ENCODE results near the gene BSDC1. TPM values are rescaled to one million over a fixed set of nuclear protein-coding genes. Genes with fewer than 3 reads are reported as not detected.
"Not testable (repeated sequence)": the region's sequence is repeated elsewhere in the genome, so short reads cannot be mapped to it uniquely, and the experiment has no call there.

BSDC1 gene
- total RNA-seq, 1 donor from 2014 or later, result 62.8 TPM

DNA sequence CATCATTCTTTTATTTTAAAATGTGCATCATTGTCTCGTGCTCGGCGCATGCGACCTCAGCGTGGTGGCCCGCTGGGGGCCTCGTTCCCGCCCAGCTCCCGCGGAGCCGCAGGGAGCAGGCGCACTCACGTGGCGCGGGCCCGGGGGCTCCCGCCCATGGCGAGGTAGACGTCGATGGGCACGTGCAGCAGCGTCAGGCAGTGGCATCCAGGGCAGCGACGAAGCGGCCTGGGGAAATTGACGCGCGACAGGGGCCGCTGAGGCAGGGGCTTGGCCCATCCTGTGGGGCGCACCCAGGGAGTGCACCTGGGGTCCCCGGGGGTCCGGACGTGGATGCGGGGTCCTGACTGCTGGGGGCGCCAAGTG, 33.0 kb downstream of the BSDC1 start:
- no peak for DNase-seq (ENCODE audit: low read depth)

DNA sequence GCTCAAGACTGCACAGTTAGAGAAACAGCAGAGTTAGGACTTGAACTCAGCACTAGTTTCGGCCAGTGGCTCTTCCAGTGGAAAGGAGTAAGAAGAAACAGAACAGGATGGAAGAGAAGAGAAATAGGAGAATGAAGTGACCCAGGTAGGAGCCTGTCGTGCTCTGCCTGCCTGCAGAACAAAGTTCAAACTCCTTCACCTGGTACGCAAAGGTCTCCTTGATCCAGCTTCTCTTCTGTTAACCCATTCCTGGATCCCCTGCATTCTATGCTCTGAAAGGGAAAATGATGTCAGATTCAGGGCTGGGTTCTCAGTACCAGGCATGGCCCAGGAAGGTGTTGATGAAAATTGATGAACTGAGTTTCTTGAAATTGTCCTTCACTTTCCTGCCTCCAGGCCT, 35.8 kb downstream of the BSDC1 start:
- DNase-seq (ENCODE audit: low read depth), result no peak

DNA sequence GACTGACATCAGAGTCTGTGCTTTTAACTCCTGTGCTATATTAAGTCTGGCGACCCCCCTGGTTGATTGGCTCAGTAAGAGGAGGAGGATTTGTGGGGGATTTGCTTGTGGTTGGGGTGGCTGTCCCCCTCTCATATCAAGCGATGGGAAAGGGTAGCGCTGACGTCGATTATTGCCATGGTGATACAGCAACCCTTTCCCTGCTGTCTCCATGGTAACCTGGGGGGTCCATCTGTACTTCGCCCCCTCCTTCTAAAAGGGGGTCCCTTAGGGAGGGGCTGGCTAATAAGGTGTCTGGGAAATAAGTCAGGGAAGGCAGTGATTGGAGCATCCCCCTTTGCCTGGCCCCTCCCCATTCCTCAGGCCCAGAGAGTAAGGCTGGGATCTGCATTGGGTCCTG, 36.6 kb downstream of the BSDC1 start:
- DNase-seq (ENCODE audit: low read depth), result no peak

DNA sequence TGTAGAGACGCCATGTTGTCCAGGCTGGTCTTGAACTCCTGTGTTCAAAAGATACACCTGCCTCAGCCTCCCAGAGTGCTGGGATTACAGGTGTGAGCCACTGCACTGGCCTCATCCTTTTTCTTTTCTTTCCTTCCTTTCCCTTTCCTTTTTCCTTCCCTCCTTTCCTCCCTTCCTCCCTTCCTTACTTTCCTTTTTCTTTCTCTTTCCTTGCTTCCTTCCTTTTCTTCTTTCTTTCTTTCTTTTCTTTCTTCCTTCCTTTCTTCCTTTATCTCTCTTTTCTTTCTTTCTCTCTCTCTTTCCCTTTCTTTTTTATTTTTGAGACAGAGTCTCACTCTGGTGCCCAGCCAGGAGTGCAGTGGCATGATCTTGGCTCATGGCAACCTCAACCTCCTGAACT, 37.8 kb downstream of the BSDC1 start:
- DNase-seq (ENCODE audit: low read depth), result no peak

DNA sequence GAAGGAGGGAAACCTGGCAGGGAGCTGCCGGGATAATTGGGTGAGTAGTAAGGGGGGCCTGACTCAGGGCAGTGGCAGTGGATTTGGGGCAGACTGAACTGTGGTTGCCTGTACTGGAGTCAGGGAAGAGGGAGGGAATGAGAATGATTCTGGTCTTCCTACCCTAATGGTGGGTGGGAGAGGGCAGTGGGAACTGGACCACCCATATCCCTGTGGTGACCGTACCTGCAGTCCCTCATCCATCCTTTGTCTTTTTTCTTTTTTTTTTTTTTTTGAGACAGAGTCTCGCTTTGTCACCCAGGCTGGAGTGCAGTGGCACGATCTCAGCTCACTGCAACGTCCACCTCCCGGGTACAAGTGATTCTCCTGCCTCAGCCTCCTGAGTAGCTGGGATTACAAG, 38.5 kb downstream of the BSDC1 start:
- DNase-seq (ENCODE audit: low read depth), result not testable (repeated sequence)

DNA sequence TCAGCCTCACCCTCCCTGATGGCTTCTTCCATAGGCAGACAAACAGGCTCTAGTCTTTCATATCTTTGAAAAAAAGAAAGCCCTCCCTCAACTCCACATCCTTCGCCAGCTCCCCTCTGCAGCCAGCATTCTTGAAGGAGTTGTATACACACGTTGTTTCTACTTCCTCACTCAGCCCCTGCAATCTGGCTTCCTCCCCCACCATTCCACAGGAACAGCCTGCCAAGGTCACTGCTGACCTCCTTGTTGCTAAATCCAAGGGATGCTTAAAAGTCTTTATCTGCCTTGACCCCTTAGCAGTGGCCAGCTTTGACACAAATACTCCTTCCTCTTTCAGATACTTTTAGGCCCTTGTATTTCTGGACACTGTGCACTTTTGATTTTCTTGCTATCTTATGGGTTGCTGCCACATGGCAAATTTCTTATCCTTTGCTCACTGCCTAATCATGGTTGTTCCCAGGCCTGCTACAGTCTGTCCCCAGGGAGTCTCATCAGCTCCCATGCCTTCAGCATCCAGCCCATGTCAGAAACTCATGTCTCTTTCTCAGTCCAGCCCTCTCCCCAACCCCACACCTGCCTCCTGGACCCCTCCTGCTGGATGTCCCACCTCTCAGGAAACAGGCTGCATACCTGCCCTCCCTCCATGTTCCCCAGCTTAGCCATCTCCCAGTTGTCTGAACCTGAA, 40.2 kb downstream of the BSDC1 start:
- DNase-seq (ENCODE audit: low read depth), result no peak

DNA sequence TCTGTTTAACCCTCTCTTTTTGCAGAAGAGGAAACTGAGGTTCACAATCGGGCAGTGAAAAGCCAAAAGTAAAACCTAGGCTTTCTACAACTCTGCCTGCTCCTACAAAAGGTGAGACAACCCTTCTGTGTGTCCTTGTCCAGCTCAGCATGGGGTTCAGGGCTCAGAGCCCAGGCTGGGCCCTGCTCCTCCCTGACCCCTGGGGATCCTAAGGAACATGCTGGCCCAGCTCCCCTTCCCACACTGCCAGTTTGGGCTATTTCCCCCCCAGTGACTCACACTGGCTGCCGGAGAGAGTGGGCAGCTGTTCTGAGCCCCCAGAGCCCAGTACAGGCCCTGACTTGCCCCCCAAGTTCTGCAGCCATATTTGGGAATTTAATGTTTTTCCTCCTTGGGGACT, 40.8 kb downstream of the BSDC1 start:
- DNase-seq (ENCODE audit: low read depth), result peak; percentile 21

DNA sequence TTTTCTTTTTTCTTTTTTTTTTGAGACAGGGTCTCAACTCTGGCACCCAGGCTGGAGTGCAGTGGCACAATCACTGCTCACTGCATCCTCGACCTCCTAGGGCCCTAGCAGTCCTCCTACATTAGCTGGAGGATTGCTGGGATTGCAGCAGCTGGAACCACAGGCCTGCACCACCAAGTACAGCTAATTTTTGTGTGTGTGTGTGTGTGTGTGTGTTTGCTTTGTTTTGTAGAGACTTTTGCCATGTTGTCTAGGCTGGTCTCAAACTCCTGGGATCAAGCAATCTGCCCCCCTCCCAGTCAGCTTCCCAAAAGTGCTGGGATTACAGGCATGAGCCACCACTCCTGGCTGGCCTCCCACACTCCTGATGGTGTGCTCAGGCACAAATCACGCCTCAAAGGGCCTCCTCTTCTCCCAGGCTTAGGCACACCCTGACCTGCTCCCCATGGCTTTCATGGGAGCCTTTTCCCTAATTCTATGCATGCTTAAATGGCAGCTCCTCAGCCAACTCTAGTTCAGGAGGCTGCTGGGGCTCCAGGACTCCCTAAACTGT, 41.3 kb downstream of the BSDC1 start:
- DNase-seq (ENCODE audit: low read depth), result peak; percentile 45

DNA sequence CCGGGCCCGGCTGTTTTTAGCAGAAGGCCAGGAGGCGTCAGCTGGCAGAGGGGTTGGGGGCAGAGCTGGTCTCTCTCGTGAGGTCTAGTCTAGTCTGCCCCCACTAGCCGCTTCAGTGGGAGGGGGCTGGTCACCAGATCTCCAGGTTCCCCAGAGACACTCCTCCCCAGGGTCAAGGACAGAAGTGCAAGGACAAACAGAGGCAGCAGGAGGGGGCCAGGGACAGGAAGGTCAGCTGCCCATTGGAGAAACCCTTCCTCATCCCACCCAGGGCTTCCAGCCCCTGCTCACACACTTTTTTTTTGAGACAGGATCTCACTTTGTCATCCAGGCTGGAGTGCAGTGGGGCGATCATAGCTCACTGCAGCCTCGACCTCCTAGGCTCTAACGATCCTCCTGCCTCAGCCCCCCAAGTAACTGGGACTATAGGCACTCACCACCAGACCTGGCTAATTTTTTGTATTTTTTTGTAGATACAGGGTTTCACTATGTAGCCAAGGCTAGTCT, 41.9 kb downstream of the BSDC1 start:
- no peak for DNase-seq (ENCODE audit: low read depth)

DNA sequence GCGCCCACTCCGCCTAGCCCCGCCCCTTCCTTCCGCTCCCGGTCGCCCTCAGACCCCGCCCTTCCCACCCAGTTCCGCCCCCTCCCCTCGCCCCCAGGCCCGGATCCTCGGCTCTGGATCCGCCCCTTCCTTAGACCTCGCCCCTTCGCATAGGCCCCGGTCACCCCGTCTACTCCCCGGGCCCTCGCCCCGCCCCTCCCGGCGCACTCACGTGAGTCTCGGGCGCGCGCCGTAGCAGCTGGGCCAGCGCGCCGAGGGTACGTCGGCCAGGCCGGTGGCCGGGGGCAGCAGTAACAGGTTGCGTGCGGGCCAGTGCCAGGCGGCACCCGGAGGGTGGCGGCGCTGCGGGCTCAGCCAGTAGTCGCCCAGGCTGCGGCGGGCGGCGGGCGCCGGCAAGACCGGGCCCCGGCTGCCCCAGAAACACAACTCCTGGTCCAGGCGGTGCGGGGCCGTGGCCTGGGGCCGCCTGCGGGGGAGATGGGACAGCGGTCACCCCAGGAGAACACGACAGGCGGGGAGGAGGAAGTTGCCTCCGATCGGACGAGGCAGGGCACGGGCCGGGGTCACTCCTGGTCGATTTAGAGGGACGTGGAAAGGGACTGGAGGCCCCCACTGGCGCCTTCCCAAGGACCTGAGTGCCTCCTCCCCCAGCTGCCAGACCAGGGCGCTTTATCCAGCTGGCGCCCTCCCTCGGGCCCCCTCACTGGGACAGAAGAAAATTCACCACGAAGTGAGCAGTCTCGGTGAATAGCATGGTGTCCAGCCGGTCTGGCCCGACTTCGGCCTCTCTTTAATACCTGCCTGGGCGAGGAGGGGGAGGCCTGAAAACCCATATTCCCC, 42.6 kb downstream of the BSDC1 start:
- peak; percentile 97 for DNase-seq (ENCODE audit: low read depth)

DNA sequence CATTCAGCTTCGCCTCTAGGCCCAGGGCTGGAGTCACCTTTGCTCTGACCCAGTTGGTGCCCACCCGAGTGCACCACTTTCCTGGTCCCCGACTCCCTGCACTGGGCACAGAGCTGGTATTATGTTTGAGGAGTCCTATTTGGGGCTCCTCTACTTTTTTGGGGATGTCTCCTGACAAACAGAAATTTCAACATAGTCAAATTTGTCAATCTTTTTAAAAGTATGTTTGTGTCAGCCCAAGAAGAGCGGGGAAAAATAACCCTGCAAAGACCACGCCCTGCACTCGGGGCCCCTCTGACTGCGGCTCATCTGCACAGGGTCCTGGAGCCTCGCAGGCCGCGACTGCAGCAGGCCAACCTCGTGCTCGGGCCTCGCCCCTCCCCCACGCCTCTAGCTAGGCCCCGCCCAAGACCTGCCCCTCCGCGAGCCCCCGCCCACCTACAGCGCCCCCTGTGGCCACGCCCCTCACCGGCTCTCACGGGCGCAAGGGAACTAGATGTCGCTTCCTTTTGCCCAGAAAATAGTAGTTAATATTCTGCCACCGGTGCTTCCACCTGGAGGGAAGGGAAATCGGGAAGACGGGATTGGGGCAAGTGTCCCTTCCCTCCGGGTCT, 43.3 kb downstream of the BSDC1 start:
- no peak for DNase-seq (ENCODE audit: low read depth)

DNA sequence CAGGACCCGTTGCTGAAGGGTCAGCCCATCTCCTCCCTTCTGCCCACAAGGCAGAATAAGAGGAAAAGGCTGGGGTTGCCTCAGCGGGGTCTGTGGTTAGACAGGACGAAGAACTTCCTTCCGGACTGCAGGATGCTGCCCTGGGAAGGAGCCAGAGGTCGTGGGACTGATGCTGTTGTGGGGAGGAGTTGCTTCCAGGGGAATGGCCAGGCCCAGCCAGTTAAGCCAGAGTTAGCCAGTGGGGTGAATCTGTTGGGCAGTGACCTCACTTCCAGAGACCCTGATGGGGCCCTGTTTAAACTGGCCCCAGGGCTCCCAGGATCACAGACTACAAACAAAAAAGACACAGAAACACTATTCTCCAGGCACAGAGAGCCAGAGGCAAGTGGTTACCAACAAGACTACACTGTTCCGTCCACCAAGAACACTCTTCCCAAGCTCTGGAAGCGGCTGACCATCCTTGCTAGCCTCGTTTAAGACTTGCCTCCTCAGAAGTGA, 45.0 kb downstream of the BSDC1 start:
- no peak for DNase-seq (ENCODE audit: low read depth)

DNA sequence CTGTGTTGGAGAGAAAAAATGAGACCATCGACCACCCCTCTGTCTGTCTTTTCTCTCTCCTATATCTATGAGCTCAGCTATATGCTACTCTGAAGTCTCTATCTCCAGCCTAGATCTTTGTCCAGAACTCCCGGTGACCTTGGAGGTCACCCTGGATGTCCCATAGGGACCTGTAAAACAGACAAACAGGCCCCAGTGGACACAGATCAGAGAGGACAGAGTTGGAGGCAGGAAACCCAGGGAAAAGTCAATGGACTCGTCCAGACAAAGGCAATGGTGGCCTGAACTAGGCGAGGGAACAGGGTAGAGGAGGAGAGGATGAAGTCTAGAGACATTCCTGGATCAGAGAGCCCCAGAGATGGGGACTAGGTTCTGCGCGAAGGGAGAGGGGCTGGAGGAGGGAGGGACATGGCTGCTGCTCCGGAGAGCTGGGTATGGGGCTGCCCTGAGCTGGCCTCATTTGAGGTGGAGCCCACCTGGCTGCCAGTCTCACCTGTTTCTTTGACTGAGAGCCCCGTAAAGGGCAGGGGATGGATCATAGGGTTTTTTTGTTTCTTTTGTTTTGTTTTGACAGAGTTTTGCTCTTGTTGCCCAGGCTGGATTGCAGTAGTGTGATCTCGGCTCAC, 47.6 kb downstream of the BSDC1 start:
- no peak for DNase-seq (ENCODE audit: low read depth)

DNA sequence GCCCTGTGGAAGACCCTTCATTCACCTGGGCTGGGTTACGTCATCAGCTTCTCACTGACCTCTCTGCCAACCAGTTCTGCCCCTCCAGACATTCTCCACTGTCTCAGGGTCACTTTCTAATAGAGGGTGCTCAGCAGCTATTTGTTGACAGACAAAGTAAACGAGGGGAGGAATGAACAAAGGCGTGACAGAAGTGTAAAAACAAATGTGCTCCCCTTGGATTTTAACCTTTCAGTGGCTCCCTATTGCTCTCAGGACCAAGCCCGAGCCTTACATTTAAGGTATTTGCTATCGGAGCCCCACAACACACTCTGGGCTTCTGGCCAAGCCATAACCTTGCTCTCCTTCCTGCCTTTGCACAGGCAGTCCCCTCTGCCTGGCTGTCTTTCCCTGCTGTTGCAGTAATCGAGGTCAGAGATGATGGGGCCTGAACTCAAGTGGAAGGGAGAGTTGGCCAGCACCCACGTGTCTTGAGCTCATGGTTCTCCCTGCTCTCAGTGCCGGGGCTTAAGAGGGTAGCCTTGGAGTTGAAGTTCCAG, 48.9 kb downstream of the BSDC1 start:
- no peak for DNase-seq (ENCODE audit: low read depth)

DNA sequence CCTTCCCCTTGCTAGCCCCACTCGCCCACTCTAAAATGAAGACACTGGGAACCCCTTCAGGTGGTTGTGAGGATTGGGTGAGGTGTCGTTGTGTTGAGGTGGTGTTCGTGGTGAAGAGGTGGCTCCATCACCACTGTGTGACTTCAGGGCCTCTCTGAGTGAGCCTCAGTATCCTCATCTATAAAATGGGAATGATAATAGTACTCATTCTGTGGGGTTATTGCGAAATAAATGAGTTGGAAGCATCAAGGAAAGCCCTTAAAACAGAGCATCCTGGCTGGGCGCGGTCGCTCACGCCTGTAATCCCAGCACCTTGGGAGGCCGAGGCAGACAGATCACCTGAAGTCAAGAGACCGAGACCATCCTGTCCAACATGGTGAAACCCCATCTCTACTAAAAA, 51.5 kb downstream of the BSDC1 start:
- no peak for DNase-seq (ENCODE audit: low read depth)

DNA sequence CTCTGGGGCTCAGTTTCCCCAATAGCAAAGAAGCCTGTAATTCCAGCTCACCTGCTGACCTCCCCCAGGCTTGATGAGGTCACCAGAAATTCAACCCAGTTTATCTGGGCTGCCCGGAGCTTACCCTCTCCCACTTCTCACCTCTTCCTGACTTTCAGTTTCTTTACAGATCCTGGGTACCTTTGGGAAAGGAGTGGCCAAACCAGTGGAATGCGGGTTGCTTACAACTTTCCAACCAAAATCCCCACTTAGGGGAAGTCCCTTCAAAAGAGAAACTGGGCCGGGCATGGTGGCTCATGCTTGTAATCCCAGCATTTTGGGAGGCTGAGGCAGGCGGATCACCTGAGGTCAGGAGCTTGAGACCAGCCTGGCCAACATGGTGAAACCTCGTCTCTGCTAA, 52.3 kb downstream of the BSDC1 start:
- DNase-seq (ENCODE audit: low read depth), result no peak

DNA sequence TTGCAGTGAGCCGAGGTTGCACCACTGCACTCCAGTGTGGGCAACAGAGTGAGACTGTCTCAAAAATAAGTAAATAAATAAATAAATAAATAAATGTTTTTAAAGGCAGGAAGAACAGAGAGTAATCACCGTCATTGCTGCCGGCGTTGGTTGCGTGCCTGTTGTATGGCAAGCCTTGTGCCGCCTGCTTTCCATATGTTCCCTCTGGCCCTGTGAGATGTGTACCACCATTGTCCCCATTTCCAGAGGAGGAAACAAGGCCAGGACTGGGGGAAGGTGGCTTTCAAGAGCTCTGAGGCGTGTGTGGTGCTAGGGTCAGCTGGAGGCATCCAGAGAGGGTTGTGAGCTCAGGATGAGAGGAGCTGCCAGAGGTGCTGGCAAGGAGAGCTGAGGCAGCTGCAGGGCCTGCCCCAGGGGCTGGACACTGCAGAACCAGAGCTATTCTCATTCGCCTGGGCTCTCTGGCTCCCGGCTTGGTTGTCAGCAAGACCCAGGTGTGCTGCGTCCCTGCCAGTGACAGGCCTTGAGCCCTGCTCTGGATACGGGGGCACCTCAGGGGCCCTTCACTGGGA, 53.0 kb downstream of the BSDC1 start:
- DNase-seq (ENCODE audit: low read depth), result no peak

DNA sequence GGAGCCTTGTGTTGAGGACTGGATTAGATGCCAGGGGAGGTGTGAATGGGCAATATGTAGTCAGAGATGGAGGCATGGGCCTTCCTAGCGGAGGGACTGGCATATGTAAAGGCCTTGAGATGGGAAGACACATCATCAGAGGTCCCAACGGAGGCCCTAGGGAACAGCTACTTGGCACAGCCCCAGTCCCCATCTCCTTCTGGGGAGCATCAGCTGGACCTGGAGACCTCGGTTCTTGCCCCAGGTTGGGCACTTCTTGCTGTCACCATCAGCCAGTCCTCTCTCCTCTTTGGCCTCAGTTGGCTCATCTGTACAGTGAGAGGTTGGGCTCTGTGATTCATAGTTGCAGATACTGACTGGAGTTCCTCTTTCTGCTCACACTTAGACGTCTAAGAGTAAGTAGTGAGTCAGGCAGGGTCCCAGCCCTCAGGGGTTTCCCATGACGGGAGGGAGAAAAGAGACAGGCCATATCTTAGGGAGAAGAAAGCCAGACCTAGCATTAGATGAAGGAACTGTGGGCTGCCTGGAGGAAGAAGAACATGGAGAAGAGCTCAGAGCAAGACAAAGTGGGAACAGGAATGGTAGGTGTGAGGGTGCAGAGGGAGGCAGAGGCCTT, 54.8 kb downstream of the BSDC1 start:
- no peak for DNase-seq (ENCODE audit: low read depth)

DNA sequence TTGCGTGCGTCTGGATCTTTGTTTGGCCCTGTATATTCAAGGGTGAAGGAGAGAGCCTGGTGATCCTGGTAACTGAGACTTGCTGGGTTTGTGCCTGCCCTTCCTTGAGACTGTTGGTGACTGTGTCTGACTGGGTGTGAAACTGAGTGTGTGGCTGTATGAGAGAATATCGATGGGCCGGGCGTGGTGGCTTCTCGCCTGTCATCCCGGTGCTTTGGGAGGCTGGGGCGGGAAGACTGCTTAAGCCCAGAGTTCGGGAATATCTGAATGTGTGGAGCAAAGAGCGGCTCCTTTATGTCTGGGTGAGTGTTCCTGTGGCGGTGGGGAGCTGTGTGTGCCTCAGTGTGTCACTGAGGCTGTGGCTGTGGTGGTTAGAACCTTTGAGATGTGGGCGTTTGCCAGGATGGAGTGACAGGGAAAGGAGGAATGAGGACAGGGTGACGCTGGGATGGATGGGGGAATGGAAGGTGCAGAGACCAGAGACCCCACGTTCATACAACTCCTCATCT, 55.5 kb downstream of the BSDC1 start:
- DNase-seq (ENCODE audit: low read depth), result no peak
